ENCODE measurements around the gene TMEM120B.

Gene TMEM120B

DNA sequence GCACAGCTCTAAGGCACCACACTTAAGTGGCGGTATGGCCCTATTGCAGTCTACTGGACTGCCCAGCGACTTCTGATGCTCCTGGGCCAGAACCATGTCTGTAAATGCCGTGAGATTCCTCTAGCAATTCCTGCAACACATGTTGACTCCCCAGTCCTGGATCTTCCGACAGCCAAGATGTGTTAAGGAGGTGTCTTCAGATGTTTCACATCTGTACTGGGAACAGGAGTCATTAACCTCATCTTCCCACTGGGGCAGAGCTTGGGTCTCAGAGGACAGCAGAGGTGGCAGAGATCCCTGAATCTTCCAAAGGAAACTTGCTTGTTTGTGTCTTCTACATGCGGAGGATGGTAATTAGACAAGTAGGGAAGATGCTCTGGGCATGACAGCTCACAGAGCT is 8.2 kb downstream of the TMEM120B start:
- no peak overlapping the region for H3K4me3 ChIP-seq (ENCODE audit: low read depth in 1 of 2, low read length in 2 of 2)
- no peak for ATAC-seq (ENCODE audit: insufficient read depth, low read depth)
- H3K9me3 ChIP-seq (ENCODE audit: insufficient read depth, low read length, severe bottlenecking), result no peaks in the 10 kb centered on the region
- H3K27ac ChIP-seq (ENCODE audit: low read length), result no peak overlapping the region
- H3K27me3 ChIP-seq (ENCODE audit: insufficient read depth, low read length, poor library complexity), result no peaks in the 10 kb centered on the region
- no peak for DNase-seq
- H3K79me2 ChIP-seq (ENCODE audit: insufficient read depth, low read length), result no peaks in the 10 kb centered on the region; the same call in none of the 2 replicates
- no peak overlapping the region for H3K4me2 ChIP-seq (ENCODE audit: insufficient read depth, low read length)
- H3K9ac ChIP-seq (ENCODE audit: low read depth, low read length), result no peak overlapping the region
- no peak overlapping the region for H2AFZ ChIP-seq (ENCODE audit: low read depth, low read length)
- H3K36me3 ChIP-seq (ENCODE audit: insufficient read depth, low read length), result no peaks in the 10 kb centered on the region
- TF ChIP-seq EZH2 (IDR thresholded peaks at IDR 0.05; ENCODE audit: borderline replicate concordance, low read depth, low read length, severe bottlenecking), result no peak
- TF ChIP-seq, protein P1, sequence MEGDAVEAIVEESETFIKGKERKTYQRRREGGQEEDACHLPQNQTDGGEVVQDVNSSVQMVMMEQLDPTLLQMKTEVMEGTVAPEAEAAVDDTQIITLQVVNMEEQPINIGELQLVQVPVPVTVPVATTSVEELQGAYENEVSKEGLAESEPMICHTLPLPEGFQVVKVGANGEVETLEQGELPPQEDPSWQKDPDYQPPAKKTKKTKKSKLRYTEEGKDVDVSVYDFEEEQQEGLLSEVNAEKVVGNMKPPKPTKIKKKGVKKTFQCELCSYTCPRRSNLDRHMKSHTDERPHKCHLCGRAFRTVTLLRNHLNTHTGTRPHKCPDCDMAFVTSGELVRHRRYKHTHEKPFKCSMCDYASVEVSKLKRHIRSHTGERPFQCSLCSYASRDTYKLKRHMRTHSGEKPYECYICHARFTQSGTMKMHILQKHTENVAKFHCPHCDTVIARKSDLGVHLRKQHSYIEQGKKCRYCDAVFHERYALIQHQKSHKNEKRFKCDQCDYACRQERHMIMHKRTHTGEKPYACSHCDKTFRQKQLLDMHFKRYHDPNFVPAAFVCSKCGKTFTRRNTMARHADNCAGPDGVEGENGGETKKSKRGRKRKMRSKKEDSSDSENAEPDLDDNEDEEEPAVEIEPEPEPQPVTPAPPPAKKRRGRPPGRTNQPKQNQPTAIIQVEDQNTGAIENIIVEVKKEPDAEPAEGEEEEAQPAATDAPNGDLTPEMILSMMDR (IDR thresholded peaks at IDR 0.05; ENCODE audit: borderline replicate concordance, extremely low read depth, low read length, poor library complexity, severe bottlenecking), result no peak
- no peaks in the 10 kb centered on the region for H4K20me1 ChIP-seq (ENCODE audit: insufficient read depth, low read length)
- no peaks in the 10 kb centered on the region for H3K4me1 ChIP-seq (ENCODE audit: insufficient read depth, low read length)

DNA sequence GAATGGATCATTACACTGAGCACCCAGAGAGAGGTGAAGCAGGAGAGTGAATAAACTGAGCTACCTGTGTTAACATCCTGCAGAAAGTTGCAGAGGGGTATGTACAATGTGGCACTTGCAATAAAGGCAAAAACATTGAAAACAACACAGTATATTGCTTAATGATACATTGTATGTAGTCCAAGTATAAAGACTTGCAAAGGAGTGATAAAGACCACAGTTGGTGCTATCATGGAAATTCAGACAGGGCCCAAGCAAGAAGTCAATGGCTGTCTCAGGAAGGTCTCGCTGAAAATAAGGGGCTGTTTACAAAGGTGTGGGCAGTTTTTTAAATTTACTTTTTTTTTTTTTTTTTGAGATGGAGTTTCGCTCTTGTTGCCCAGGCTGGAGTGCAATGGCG is 10.0 kb downstream of the TMEM120B start:
- TF ChIP-seq, protein P1 (IDR thresholded peaks at IDR 0.05; ENCODE audit: borderline replicate concordance, extremely low read depth, low read length, poor library complexity, severe bottlenecking), result no peak
- no peak for TF ChIP-seq EZH2 (IDR thresholded peaks at IDR 0.05; ENCODE audit: borderline replicate concordance, low read depth, low read length, severe bottlenecking)

DNA sequence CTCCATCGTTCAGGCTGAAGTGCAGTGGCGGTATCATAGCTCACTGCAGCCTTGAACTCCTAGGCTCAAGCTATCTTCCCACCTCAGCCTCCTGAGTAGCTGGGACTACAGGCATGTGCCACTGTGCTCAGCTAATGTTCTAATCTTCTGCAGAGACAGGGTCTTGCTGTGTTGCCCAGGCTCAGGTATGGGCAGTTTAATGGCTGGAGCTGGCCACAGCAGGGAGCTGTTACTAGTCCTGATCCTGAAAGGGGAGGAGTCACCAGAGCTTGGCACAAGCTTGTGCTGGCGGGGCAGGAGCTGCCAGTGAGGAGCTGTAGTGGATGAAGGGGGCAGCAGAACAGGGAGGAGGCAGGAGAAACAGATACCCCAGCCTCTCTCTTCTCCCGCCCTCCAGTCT is 10.6 kb downstream of the TMEM120B start:
- Histone ChIP-seq H3K27me3 (ENCODE audit: insufficient read depth, low read length, poor library complexity) (no peaks in the 10 kb centered on the region), H3K9me3 (ENCODE audit: insufficient read depth, low read length, severe bottlenecking) (no peaks in the 10 kb centered on the region), H3K4me2 (ENCODE audit: insufficient read depth, low read length) (no peak overlapping the region), H3K9ac (ENCODE audit: low read depth, low read length) (no peak overlapping the region), H3K4me1 (ENCODE audit: insufficient read depth, low read length) (no peaks in the 10 kb centered on the region), H3K36me3 (ENCODE audit: insufficient read depth, low read length) (no peaks in the 10 kb centered on the region), H3K4me3 (ENCODE audit: low read depth in 1 of 2, low read length in 2 of 2) (no peak overlapping the region), H3K27ac (ENCODE audit: low read length) (no peak overlapping the region), H2AFZ (ENCODE audit: low read depth, low read length) (no peak overlapping the region), H3K79me2 (ENCODE audit: insufficient read depth, low read length) (no peaks in the 10 kb centered on the region; the same call in none of the 2 replicates), H4K20me1 (ENCODE audit: insufficient read depth, low read length) (no peaks in the 10 kb centered on the region)
- no peak for DNase-seq
- ATAC-seq (ENCODE audit: insufficient read depth, low read depth), result no peak
- TF ChIP-seq, protein P1 (IDR thresholded peaks at IDR 0.05; ENCODE audit: borderline replicate concordance, extremely low read depth, low read length, poor library complexity, severe bottlenecking), result no peak
- TF ChIP-seq EZH2 (IDR thresholded peaks at IDR 0.05; ENCODE audit: borderline replicate concordance, low read depth, low read length, severe bottlenecking), result no peak

More for the DNA sequence above, 10.0 kb downstream of the TMEM120B start:
- no peak overlapping the region for H2AFZ ChIP-seq (ENCODE audit: low read depth, low read length)
- no peak for ATAC-seq (ENCODE audit: insufficient read depth, low read depth)
- no peaks in the 10 kb centered on the region for H4K20me1 ChIP-seq (ENCODE audit: insufficient read depth, low read length)
- no peaks in the 10 kb centered on the region for H3K27me3 ChIP-seq (ENCODE audit: insufficient read depth, low read length, poor library complexity)
- H3K9ac ChIP-seq (ENCODE audit: low read depth, low read length), result no peak overlapping the region
- H3K9me3 ChIP-seq (ENCODE audit: insufficient read depth, low read length, severe bottlenecking), result no peaks in the 10 kb centered on the region
- no peaks in the 10 kb centered on the region; the same call in none of the 2 replicates for H3K79me2 ChIP-seq (ENCODE audit: insufficient read depth, low read length)
- H3K4me2 ChIP-seq (ENCODE audit: insufficient read depth, low read length), result no peak overlapping the region
- no peaks in the 10 kb centered on the region for H3K36me3 ChIP-seq (ENCODE audit: insufficient read depth, low read length)
- no peaks in the 10 kb centered on the region for H3K4me1 ChIP-seq (ENCODE audit: insufficient read depth, low read length)
- DNase-seq, result no peak
- no peak overlapping the region for H3K4me3 ChIP-seq (ENCODE audit: low read depth in 1 of 2, low read length in 2 of 2)
- H3K27ac ChIP-seq (ENCODE audit: low read length), result no peak overlapping the region

DNA sequence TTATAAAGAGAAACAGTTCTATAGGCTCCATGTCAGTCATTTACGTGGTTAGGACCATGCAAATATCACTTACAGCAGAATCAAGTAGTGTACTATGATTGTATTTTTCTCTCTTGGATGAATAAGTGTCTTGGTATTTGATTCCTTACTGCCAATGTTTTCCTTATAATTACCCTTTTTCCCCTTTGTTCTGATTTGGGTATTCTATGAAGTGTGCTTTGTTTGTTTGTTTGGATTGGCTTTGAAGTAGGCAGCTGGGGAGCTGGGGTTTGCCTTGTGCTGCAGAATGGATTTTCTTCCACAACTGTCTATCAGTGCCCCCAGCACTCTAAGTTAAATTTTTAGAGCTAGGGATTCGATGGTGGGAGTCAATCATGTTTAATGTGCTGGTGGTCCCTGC is 12.4 kb downstream of the TMEM120B start:
- no peaks in the 10 kb centered on the region for H3K4me1 ChIP-seq (ENCODE audit: insufficient read depth, low read length)
- ATAC-seq (ENCODE audit: insufficient read depth, low read depth) (no peak), DNase-seq (no peak)
- no peaks in the 10 kb centered on the region for H3K9me3 ChIP-seq (ENCODE audit: insufficient read depth, low read length, severe bottlenecking)
- no peak overlapping the region for H3K4me2 ChIP-seq (ENCODE audit: insufficient read depth, low read length)
- no peak overlapping the region for H3K4me3 ChIP-seq (ENCODE audit: low read depth in 1 of 2, low read length in 2 of 2)
- H3K36me3 ChIP-seq (ENCODE audit: insufficient read depth, low read length), result no peaks in the 10 kb centered on the region
- H3K27ac ChIP-seq (ENCODE audit: low read length), result no peak overlapping the region
- H3K27me3 ChIP-seq (ENCODE audit: insufficient read depth, low read length, poor library complexity), result no peaks in the 10 kb centered on the region
- no peak overlapping the region for H3K9ac ChIP-seq (ENCODE audit: low read depth, low read length)
- H3K79me2 ChIP-seq (ENCODE audit: insufficient read depth, low read length), result no peaks in the 10 kb centered on the region; the same call in 1 of the 2 replicates
- no peaks in the 10 kb centered on the region for H4K20me1 ChIP-seq (ENCODE audit: insufficient read depth, low read length)
- H2AFZ ChIP-seq (ENCODE audit: low read depth, low read length), result no peak overlapping the region
- TF ChIP-seq EZH2 (IDR thresholded peaks at IDR 0.05; ENCODE audit: borderline replicate concordance, low read depth, low read length, severe bottlenecking), result no peak
- TF ChIP-seq, protein P1 (IDR thresholded peaks at IDR 0.05; ENCODE audit: borderline replicate concordance, extremely low read depth, low read length, poor library complexity, severe bottlenecking), result no peak

Data from DND-41 (cell line).